DND-41 (cell line): ENCODE data around the gene ETFA.

ENCODE experiments used
- CTCF ChIP-seq: IDR thresholded peaks from 2 replicates; pipeline ENCODE4 v1.5.1; 2012; ENCODE audit warnings: borderline replicate concordance, low read length, moderate library complexity, mild to moderate bottlenecking; ENCODE audit not compliant: poor library complexity, severe bottlenecking; ENCODE audit errors: extremely low read depth
- EZH2 ChIP-seq: IDR thresholded peaks from 3 replicates; pipeline ENCODE4 v1.6.1; 2012; ENCODE audit warnings: borderline replicate concordance, low read depth, mild to moderate bottlenecking, moderate library complexity, low read length, inconsistent platforms; ENCODE audit not compliant: severe bottlenecking

- TF ChIP-seq CTCF (no peak), EZH2 (no peak)
Measured at GRCh38 chr15:76229266-76229665, 82.0 kb downstream of the ETFA start.
